ENCODE data around the gene TDRD6. TPM values are rescaled to one million over a fixed set of nuclear protein-coding genes. Genes with fewer than 3 reads are reported as not detected.

TDRD6 gene
- total RNA-seq, 1 donor from 2014 or later = not detected

DNA sequence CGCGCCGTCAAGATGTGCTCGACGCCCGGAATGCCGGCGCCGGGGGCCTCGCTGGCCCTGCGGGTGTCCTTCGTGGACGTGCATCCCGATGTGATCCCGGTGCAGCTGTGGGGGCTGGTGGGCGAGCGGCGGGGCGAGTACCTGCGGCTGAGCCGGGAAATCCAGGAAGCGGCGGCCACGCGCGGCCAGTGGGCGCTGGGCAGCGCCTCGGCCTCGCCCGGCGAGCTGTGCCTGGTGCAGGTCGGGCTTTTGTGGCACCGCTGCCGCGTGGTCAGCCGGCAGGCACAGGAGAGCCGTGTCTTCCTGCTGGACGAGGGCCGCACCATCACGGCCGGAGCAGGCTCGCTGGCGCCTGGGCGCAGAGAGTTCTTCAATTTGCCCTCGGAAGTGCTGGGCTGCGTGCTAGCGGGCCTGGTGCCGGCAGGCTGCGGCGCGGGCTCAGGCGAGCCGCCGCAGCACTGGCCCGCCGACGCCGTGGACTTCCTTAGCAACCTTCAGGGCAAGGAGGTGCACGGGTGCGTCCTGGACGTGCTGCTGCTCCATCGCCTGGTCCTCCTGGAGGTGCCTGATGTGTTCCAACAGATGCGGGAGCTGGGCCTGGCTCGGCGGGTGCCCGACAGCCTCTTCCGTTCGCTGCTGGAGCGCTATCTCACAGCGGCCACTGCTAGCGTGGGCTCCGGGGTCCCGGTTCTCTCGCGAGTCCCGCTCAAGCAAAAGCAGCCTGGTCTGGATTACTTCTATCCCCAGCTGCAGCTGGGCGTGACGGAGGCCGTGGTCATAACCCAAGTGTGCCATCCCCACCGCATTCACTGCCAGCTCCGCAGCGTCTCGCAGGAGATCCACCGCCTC lies 656 bp downstream of the TDRD6 start:
- intact Hi-C loops (cut with micrococcal nuclease) = no loop called here

DNA sequence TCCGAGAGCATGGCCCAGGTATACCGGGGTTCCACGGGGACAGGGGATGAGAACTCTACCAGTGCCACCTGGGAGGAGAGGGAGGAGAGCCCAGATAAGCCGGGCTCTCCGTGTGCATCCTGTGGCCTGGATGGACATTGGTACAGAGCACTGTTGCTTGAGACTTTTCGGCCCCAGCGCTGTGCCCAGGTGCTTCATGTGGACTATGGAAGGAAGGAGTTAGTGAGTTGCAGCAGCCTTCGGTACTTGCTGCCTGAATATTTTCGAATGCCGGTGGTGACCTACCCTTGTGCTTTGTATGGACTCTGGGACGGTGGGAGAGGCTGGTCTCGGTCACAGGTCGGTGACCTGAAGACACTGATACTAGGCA lies 1.3 kb downstream of the TDRD6 start:
- intact Hi-C loops (cut with micrococcal nuclease) = no loop called here

DNA sequence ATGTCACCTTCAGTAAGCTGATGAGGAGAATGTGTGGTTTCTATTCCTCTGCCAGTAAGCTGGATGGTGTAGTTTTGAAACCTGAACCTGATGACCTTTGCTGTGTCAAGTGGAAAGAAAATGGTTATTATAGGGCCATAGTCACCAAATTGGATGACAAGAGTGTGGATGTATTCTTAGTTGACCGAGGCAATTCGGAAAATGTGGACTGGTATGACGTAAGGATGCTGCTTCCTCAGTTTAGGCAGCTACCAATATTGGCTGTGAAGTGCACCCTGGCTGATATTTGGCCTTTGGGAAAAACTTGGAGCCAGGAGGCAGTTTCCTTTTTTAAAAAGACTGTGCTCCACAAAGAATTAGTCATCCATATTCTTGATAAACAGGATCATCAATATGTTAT lies 2.0 kb downstream of the TDRD6 start:
- intact Hi-C loops (cut with micrococcal nuclease) = no loop called here

DNA sequence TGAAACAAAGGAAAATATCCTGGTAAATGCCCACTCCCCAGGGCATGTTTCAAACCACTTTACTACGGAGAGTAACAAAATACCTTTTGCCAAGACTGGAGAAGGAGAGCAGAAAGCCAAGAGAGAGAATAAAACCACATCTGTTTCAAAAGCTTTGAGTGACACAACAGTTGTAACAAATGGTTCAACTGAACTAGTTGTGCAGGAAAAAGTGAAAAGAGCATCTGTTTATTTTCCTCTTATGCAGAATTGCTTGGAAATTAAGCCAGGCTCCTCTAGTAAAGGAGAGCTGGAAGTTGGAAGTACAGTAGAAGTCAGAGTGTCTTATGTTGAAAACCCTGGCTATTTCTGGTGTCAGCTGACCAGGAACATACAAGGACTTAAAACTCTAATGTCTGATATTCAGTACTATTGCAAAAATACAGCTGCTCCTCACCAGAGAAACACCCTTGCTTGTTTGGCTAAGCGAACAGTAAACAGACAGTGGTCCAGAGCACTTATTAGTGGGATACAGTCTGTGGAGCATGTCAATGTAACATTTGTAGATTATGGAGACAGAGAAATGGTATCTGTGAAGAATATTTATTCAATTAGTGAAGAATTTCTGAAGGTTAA lies 2.6 kb downstream of the TDRD6 start:
- intact Hi-C loops (cut with micrococcal nuclease) = no loop called here

DNA sequence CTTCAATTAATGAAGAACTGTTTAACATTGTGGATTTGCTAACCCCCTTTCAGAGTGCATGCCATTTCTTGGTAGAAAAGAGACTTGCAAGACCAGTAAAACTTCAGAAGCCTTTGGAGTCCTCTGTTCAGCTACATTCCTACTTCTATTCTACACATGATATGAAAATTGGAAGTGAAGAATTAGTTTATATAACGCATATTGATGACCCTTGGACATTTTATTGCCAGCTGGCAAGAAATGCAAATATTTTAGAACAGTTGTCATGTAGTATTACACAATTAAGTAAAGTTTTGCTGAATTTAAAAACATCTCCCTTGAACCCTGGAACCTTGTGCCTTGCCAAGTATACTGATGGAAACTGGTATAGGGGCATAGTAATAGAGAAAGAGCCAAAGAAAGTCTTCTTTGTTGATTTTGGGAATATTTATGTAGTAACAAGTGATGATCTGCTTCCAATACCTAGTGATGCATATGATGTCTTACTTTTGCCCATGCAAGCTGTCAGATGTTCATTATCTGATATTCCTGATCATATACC lies 3.3 kb downstream of the TDRD6 start:
- intact Hi-C loops (cut with micrococcal nuclease) = no loop called here

DNA sequence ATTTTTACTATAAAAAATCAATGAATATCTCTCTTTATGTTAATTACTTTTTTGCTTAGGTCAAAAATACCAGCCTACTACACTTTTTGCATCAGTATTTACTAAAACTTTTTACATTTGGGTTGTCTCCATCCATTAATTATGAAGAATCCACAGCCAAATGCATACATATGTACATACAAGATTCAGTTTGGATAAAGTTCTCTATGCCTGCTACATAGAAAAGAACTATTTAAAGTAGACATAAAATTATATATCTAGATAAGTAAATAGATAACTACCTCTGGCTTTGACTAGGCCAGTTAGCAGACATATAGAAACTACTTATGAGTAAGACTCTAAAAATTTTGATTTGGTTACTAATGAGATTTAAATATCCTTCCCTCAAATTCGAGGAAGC lies 12.3 kb downstream of the TDRD6 start:
- intact Hi-C loops (cut with micrococcal nuclease) = no loop called here

DNA sequence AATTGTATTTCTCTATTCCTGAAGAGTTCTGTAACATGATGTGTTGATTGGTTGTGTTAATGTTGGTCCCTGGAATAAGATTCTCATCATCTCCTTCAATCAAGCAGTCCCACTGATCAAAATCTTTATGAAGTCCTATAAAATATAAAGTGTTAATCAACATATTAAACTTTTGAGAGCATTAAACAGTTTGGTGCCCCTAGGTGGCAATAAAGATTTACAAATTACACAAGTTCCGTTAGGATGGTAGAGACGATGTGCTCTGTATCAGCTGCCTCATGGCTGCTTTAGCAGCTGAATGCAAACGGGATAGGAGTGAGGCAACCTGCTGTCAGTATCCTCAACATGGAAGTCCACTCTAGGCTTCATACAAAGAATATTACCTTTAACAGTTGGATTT lies 16.9 kb downstream of the TDRD6 start:
- intact Hi-C loops (cut with micrococcal nuclease) = no loop called here

DNA sequence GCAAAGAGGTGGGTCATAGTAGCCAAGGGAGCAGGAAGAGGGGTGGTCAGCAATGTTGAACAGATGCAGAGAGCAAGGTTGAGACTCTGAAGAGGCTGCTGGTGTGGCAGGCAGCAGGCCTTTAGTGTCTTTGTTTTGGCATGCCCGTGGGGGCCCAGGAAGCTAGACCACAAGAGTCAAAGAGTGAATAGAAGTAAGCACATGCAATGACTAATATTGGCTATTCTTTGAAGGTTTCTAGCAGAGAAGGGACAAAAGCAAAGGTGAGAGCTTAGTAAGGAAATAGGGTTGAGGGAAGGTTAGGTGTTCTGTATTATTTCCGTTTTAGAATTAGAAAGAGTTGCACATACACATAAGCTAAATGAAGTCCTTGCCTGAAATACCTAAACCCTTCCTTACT lies 18.8 kb downstream of the TDRD6 start:
- intact Hi-C loops (cut with micrococcal nuclease) = no loop called here

DNA sequence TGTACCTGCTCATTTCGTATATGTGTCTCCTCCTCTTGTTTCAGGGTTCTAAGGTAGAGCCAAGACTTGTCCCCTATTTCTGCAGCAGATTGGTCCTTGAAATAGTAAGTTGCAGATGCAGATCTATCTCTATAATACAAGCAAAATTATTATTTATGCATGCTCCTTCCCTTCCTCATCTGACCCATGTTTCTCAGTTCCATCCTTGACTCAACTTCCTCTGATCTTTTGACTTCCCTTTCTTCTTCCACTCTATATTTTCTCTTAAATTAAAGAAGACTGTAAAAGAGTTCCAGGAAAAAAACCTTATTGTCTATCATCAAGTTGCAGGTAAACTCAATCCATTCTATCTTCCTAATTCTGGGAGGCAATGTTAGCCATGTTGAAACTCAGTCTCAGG lies 23.8 kb downstream of the TDRD6 start:
- intact Hi-C loops (cut with micrococcal nuclease) = no loop called here

DNA sequence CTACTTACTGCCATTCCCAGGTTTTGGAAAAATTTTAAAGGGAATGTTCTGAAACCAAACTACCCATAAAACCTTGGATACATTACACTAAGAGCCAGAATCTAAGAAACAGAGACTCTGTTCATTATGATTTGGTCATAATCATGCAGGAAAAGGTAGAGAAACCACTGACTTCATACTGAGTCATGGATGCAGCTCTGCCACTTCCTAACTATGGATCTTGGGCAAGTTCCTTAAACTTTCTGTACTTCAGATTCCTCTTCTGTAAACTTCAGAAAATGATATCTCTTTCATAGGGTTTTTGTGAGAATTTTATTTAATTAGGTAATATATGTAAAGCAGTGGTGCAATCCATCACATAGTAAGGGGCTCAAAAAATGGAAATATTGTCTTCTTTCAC lies 27.5 kb downstream of the TDRD6 start:
- intact Hi-C loops (cut with micrococcal nuclease) = no loop called here

DNA sequence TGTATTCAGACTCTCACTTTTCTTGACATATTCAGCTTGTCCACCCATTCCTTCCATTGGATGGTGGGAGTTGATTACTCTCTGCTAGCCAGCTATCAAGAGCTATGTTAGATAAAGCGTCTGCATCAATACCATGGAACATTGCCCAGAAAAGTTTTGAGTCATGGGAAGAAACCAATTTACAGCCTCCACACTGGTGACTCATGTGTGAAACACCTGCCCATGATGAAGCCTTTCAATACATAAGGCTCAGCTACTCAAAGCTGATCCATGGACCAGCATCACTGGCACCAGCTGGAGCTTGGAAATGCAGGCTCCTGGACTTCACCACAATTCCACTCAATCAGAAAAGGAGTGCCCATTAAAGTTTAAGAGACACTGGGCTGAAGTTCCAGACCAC lies 31.4 kb downstream of the TDRD6 start:
- intact Hi-C loops (cut with micrococcal nuclease) = no loop called here

DNA sequence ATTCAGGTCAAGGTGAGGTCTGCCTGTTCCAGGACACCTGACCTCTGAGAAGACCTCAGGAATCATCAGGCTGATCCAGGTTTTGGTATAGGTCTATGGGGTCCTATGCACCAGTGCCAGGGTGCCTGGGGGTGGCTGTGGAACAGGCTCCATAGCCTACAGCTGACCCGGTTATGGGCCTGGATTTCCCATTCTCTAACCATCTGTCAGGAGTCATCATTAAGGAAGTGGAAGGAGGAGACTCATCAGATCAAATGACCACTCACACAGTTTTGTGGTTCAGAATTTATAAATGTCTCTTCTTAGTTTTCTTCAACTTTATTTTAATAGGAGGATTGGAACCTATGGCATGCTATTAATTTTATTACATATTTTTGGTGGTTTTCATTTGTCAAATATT lies 32.7 kb downstream of the TDRD6 start:
- intact Hi-C loops (cut with micrococcal nuclease) = no loop called here

DNA sequence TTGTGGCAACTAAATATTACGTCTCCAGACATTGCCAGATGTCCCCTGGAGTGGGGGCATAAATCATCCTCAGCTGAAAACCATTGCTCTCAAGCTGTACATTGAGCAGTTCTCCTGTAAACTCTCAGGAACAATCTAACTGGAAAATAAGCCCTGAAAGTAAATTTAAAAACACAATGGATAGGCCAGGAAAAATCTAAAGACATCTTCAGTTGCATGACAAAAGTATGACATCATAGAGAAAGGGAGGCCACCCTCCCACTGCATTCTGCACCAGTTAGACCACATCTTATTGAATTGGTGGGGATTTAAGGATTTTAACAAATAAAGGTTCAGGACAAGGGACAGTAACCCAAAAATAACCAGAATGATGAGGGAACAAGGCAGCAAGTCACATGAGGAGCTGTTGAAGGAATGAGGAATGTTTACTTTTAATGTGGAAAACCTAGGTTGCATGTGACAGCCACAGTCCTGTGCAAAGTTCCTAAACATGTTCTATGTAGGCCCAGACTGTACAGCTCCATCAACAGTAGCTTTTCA lies 42.2 kb downstream of the TDRD6 start:
- intact Hi-C loops (cut with micrococcal nuclease) = no loop called here

DNA sequence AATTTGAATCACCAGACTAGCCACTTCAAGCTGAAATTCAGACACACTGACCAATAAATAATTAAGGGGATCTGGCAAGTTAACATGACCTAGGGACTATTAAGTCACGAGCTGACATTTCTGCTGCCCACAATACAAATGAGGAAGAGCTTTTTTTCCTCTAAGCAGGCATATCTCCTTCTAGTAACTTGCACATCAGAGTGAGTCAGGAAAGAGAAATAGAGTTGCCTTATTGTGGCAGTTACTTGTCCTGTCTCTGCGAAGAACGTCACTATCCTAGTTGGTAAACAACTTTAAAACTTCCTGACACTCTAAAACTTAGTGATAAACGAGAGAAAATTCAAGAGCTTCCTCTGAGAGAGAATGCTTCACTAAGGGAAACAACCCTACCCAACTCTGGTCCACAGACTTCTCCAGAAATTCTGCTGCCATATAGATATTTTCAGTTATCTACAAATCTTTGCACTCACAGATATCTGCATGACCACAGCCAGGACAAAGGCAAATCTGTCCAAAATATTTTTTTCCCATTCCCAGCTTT lies 43.3 kb downstream of the TDRD6 start:
- intact Hi-C loops (cut with micrococcal nuclease) = no loop called here

DNA sequence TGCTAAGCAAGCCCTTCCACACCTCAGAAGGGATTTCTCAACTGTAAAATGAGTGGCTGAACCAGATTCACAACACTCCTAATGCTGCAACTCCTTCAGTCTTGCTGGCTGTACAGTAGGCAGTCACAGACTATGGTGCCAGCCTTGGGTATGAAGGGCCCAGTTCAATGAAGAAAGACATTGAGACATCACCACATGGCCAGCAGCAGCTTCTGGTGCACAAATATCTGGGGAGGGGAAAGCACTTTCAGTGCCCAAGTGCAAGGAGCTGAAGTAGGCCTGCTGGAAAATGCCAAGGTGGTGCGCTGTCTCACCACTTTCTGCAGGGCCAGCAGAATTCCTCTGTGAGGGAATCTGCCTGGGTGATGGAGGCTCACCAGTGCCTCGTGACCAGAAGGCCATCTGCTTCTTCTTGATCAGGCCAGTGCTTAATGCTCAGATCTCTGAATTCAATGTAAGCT lies 45.7 kb downstream of the TDRD6 start:
- intact Hi-C loops (cut with micrococcal nuclease) = no loop called here

DNA sequence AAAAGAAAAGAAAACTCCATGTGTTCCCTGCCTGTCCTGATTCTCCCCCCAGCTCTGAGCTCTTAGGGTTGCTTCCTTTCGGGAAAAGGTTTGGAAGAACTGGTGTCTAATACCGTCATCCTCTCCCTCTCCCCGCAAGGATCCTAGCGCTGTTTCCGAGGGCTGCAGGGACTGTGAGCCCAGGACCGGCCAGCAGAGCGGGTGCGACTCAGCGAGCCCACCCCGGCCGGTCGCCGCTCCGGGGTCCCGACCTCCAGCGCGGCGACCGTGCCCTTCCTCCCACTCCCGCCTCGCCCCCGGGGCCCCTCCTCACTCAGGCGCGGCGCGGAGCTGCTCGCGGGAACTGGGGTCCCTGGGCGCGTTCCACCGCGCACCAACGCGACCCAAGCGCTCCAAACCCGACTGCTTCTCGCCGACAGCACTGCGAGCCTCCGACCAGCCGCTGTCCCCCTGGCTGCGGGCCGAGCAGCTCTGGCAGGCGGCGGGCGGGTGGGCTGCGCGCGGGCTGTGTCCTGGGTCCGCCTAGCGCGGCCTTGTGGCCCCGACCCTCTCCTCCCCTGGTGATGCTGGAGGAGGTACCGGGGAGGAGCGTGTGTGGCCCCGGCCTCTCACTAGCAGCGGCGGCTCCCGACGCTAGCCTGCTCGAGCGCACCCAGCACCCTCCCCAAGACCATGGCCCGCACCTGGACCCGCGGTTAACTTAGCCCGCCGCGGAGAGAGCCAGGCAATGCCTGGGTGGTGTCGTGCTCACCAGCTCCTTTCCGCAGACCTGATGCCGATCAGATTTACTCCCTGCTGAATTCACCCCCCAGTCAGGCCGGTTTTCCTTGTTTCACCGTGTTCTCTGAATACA lies 47.4 kb downstream of the TDRD6 start, which contains the start of gene PLA2G7:
Gene PLA2G7 (minus strand): TSS at position 509 of the 853 bp plus-strand sequence. CDS start 12,484 bp downstream, outside the sequence.
- intact Hi-C loops (cut with micrococcal nuclease) = no loop called here

DNA sequence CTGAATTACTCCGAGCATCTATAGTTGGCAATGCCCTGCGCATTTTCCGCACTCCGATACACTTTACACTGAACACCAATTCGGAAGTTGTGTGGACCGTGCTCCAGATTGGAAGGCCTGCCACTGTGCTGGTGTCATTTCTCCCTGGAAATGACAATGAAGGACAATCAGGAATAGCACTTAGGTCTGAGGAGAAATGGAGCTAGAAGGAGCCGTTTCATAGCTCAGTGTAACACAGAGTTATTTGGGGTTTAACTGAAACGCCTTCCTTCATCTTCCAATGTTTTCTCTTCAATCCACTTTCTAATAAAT lies 48.0 kb downstream of the TDRD6 start:
- intact Hi-C loops (cut with micrococcal nuclease) = no loop called here

DNA sequence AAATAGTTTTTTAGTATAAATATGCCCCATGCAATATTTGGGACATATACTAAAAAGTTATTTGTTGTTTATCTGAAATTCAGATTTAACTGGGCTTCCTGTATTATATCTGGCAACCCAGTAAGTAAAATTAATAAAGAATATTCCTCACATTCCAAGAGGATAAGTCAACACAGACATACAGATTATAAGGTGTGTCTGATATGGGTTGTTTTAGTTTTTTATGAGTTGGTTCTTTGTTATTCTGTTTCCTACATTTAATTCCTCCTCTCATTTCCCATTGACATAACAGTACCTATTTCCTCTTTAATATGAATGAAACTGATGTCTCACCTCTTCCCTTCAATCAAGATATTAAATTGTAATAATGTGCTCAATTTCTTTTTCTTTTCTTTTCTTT lies 49.2 kb downstream of the TDRD6 start:
- intact Hi-C loops (cut with micrococcal nuclease) = no loop called here

DNA sequence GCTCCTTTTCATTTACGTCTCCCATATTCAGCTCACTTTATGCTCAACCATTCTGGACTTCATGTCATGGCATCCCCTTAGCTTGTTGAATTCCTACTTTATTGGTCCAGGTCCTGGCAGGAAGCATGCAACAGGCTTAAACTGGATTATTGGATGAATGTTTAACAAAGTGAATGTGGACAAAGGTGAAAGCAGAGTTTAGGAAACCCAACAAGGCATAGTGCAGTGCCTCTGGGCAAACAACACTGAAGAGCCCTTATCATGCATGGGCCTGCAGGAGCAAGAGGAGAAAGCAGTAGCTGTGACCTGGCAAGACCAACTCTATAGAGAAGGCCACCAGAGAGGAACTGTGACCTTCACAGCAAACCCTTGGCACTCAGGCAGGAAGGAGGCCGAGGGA lies 53.8 kb downstream of the TDRD6 start:
- intact Hi-C loops (cut with micrococcal nuclease) = no loop called here

DNA sequence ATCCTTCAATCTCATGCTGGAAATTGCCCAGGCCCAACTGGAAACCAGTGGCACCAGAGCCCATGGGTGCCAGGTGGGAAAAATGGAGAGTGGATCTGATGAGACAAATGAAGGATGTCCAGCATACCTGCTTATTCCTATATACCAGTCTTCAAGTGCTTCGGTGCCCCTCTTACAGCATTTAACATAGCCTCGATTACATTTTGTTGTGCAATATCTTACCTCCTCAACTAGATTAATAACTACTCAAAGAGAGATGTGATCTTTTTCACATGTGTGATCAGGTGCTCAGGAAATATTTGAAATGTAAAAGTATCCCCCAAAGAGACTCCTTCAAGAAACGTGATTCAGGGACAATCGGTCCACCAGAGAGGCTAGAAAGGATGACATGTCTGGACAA lies 54.2 kb downstream of the TDRD6 start:
- intact Hi-C loops (cut with micrococcal nuclease) = no loop called here

DNA sequence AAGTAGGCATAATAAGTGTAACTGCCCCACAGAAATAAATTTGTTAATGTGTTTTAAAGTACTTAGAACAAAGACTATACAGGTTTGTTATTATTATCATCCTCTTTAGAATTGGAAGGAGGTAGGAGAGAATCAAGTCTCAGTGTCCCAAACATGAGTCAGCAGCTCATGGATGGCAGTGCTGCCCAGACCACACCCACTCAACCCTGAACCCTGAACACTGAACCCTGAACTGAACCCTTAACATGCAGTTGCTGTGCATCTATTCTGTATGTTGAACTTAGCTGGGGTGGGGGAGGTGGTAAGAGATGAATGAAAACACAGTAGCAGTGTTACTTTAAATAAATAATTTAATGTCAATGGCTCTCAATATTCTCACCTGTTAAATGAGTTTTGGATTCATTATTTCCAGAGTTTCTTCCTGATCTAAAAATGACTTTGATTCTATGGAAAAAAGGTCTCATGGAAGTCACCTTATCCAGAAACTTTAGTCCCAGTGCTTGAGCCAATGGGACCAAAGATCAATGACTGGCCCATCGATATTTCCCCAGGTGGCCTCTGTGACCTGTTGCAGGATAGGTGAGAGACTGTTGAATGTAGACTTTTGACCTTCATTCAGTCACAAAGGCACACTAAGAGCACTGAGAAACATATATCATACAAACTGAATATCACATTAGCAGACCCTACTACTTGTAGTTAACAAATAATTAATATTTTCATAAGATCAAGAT lies 55.9 kb downstream of the TDRD6 start:
- intact Hi-C loops (cut with micrococcal nuclease) = no loop called here

Data from T-helper 2 cell treated with Interferon-gamma antibody and Interleukin-4, amounts not matched to agents 100 ng/mL and 5 ng/mL, for 36 hours (primary cell).